ENCODE data around the gene ATF4. TPM values are rescaled to one million over a fixed set of nuclear protein-coding genes. Genes with fewer than 3 reads are reported as not detected.

ATF4 gene
- total RNA-seq, 1 experiment from 2014 or later, result 608 TPM

DNA sequence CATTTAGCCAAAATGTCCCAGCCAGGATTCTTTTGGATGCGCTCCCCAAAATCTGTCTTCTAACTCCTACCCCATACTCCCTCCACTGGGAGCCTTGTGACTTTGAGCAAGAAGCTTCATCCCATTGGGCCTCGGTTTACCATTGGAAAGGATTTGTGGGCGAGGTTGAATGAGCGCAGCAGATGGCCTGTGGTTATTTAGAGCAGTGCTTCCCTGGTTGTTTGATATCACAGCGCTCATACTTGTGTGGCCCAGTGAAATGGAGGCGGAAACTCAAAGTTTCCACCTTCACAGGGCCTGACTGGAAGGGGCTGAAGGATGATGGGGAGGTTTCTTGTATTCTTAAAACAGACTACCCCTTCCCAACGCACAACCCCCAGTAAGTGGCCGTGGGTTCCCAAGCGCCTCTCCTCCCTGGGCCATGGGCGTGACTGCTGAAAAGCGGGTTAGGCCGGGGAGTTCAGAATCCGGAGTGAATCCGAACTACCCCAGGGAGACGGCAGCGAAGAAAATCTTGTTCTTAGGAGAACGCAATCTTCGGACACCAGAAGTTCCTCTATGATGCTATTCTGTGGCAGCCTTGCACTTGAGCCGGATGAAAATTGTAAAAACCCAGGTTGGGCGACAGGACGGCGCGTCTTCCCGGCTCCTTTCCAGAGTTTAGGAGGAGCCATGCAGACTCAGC lies 1.2 kb upstream of the ATF4 start:
- DNase-seq (ENCODE audit: low read depth, low spot score) (no peak), ATAC-seq (peak; percentile 16; the same call in 1 of the 2 replicates)
- BruUV-seq (replicated peaks), result no TSS peak
- Histone ChIP-seq H3K4me1 (ENCODE audit: control insufficient read depth in 1 of 2, insufficient read depth in 2 of 2, low read length in 2 of 2) (peaks cover 17 to 41% of the 10 kb centered on the region in 2 experiments), H3K9me3 (ENCODE audit: control insufficient read depth in 1 of 2, insufficient read depth in 1 of 2, low read depth in 1 of 2, low read length in 2 of 2) (no peaks in the 10 kb centered on the region), H3K79me2 (ENCODE audit: insufficient read depth, low read length) (peaks cover 69% of the 10 kb centered on the region), H2AFZ (ENCODE audit: low read depth, low read length, poor library complexity, severe bottlenecking) (no peak overlapping the region), H3K27ac (ENCODE audit: low read depth, low read length) (peak overlapping the region; percentile 99), H3K4me2 (ENCODE audit: low read length) (peak overlapping the region; percentile 75), H3K9ac (ENCODE audit: low read length) (peak overlapping the region; percentile 96), H4K20me1 (ENCODE audit: insufficient read depth) (peaks cover 22% of the 10 kb centered on the region; the same call in 1 of the 2 replicates), H3K27me3 (ENCODE audit: insufficient read depth, low read length) (no peaks in the 10 kb centered on the region), H3K36me3 (ENCODE audit: control insufficient read depth in 1 of 2, insufficient read depth in 2 of 2, low read length in 2 of 2) (peaks cover 35 to 58% of the 10 kb centered on the region in 2 experiments), H3K4me3 (replicated peaks in 1 of 2; ENCODE audit: low read depth in 1 of 2, low read length in 2 of 2) (peak overlapping the region; percentile 85 to 92), H3K9me2 (ENCODE audit: insufficient read depth) (no peaks in the 10 kb centered on the region)
- TF ChIP-seq SP1 (IDR thresholded peaks at IDR 0.05; ENCODE audit: low read depth), result no peak
- TF ChIP-seq TCF7L2 (IDR thresholded peaks at IDR 0.05; ENCODE audit: borderline replicate concordance, extremely low read depth, insufficient read depth, insufficient read length), result no peak
- no peak for TF ChIP-seq YY1 (IDR thresholded peaks at IDR 0.05; ENCODE audit: extremely low read depth, insufficient replicate concordance, low read depth, low read length)
- TF ChIP-seq, protein P1, sequence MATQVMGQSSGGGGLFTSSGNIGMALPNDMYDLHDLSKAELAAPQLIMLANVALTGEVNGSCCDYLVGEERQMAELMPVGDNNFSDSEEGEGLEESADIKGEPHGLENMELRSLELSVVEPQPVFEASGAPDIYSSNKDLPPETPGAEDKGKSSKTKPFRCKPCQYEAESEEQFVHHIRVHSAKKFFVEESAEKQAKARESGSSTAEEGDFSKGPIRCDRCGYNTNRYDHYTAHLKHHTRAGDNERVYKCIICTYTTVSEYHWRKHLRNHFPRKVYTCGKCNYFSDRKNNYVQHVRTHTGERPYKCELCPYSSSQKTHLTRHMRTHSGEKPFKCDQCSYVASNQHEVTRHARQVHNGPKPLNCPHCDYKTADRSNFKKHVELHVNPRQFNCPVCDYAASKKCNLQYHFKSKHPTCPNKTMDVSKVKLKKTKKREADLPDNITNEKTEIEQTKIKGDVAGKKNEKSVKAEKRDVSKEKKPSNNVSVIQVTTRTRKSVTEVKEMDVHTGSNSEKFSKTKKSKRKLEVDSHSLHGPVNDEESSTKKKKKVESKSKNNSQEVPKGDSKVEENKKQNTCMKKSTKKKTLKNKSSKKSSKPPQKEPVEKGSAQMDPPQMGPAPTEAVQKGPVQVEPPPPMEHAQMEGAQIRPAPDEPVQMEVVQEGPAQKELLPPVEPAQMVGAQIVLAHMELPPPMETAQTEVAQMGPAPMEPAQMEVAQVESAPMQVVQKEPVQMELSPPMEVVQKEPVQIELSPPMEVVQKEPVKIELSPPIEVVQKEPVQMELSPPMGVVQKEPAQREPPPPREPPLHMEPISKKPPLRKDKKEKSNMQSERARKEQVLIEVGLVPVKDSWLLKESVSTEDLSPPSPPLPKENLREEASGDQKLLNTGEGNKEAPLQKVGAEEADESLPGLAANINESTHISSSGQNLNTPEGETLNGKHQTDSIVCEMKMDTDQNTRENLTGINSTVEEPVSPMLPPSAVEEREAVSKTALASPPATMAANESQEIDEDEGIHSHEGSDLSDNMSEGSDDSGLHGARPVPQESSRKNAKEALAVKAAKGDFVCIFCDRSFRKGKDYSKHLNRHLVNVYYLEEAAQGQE (IDR thresholded peaks at IDR 0.05; ENCODE audit: low read depth), result no peak
- no peak for TF ChIP-seq EGR1 (IDR thresholded peaks at IDR 0.05; ENCODE audit: low read depth)
- no peak for TF ChIP-seq SRF (IDR thresholded peaks at IDR 0.05; ENCODE audit: low read depth)
- no peak for TF ChIP-seq CBX3 (IDR thresholded peaks at IDR 0.05; ENCODE audit: low read depth)
- peak; percentile 57 for TF ChIP-seq POLR2A (IDR thresholded peaks at IDR 0.05; ENCODE audit: borderline replicate concordance, extremely low read depth, insufficient read depth, insufficient read length)
- CTCF ChIA-PET, result interaction anchor here (1.0 to 1.2 kb wide), 2 partner anchors 10 to 518 kb away, joined by 3 to 13 read pairs; no protein-coding TSS in a partner anchor
- POLR2A ChIA-PET, result interaction anchor here (0.7 to 1.3 kb wide), 15 partner anchors 9 to 632 kb away, joined by 3 to 37 read pairs (median 5); partner anchors contain the start of genes MIEF1 and RPL3
- intact Hi-C loops (cut with micrococcal nuclease), result no loop called here
- RAD21 ChIA-PET (ENCODE audit: low non-redundant PET in 1 of 2, low total read pairs in 2 of 2, uncharacterized antibody in 2 of 2, unreplicated experiment in 2 of 2), result interaction anchor here (0.9 to 1.0 kb wide), 2 partner anchors 17 to 27 kb away, joined by 3 to 5 read pairs; partner anchors contain the start of gene MIEF1 (in 1 of the 2)
